ENCODE measurements around the gene SLU7.

DNA sequence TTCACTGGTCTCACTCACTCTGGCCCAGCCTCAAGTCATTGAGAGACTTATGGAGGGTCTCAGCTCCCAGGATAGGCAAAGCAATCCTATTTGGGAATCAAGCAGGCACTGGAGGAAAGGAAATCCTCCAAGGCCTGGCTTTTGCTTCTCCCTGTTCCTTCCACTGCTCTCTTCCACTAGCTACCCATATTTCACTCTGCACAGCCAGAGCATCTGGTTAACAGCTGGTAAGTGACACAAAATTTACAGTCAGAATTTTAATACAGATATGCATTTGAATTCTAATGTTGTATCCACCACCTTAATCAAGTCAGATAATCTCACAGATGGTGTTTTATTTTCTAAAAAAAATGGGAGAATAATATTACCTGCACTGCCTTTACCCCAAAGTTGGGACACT, 47.6 kb downstream of the SLU7 start:
- TF ChIP-seq, protein P1, sequence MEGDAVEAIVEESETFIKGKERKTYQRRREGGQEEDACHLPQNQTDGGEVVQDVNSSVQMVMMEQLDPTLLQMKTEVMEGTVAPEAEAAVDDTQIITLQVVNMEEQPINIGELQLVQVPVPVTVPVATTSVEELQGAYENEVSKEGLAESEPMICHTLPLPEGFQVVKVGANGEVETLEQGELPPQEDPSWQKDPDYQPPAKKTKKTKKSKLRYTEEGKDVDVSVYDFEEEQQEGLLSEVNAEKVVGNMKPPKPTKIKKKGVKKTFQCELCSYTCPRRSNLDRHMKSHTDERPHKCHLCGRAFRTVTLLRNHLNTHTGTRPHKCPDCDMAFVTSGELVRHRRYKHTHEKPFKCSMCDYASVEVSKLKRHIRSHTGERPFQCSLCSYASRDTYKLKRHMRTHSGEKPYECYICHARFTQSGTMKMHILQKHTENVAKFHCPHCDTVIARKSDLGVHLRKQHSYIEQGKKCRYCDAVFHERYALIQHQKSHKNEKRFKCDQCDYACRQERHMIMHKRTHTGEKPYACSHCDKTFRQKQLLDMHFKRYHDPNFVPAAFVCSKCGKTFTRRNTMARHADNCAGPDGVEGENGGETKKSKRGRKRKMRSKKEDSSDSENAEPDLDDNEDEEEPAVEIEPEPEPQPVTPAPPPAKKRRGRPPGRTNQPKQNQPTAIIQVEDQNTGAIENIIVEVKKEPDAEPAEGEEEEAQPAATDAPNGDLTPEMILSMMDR (IDR thresholded peaks at IDR 0.05), result no peak
- TF ChIP-seq POLR2AphosphoS5 (IDR thresholded peaks at IDR 0.05) (no peak), POLR2A (IDR thresholded peaks at IDR 0.05) (no peak)
